K562 (cell line): Measurements from ENCODE around the gene ZBTB8B.

ENCODE experiments used
- CBX3 ChIP-seq, 2 experiments: IDR thresholded peaks; 1 replicate in 1 of 2; 2 replicates in 1 of 2; pipeline ENCODE4 v1.6.1; 2012; ENCODE audit warnings: inconsistent platforms in 2 of 2, low read length in 2 of 2, borderline replicate concordance in 1 of 2, control low read depth in 1 of 2
- CC2D1A ChIP-seq: fragments of 450-650 bp; IDR thresholded peaks from 2 replicates; pipeline ENCODE4 v1.6.1; 2017; ENCODE audit warnings: mild to moderate bottlenecking
- FOXJ3 ChIP-seq: sonication (generic); formaldehyde crosslinking; IDR thresholded peaks from 2 replicates; pipeline ENCODE4 v1.4.0; 2020; ENCODE audit warnings: mild to moderate bottlenecking, missing genetic modification reagents
- HMGXB4 ChIP-seq: sonication (generic); formaldehyde crosslinking; IDR thresholded peaks from 2 replicates; pipeline ENCODE4 v1.8.1; 2023; ENCODE audit warnings: mild to moderate bottlenecking, missing genetic modification reagents
- ILK ChIP-seq: fragments of 450-650 bp; IDR thresholded peaks from 2 replicates; pipeline ENCODE4 v1.6.1; 2016; ENCODE audit warnings: missing genetic modification characterization, low read depth, mild to moderate bottlenecking, missing compliant biosample characterization, moderate library complexity, borderline replicate concordance
- LEF1 ChIP-seq: fragments of 450-650 bp; IDR thresholded peaks from 2 replicates; pipeline ENCODE4 v1.6.1; 2016; ENCODE audit warnings: mild to moderate bottlenecking
- RBBP5 ChIP-seq: fragments of 200-600 bp; sonication (generic); IDR thresholded peaks from 2 replicates; pipeline ENCODE4 v1.6.1; 2012; ENCODE audit warnings: borderline replicate concordance, mild to moderate bottlenecking, low read length, control low read depth, inconsistent platforms; ENCODE audit not compliant: insufficient read depth, poor library complexity, severe bottlenecking
- ZNF280A ChIP-seq: fragments of 450-650 bp; IDR thresholded peaks from 2 replicates; pipeline ENCODE4 v1.6.1; 2018; ENCODE audit warnings: mild to moderate bottlenecking, low read depth; ENCODE audit not compliant: partially characterized antibody

GRCh38 chr1:32489774-32490454 lies 25.0 kb downstream of the ZBTB8B start:
- TF ChIP-seq ZNF280A (no peak), HMGXB4 (CRISPR knock-in tag) (no peak), FOXJ3 (CRISPR knock-in tag) (no peak), RBBP5 (no peak), LEF1 (no peak), CC2D1A (no peak), CBX3 (IDR thresholded peaks at IDR 0.05; ENCODE audit: borderline replicate concordance in 1 of 2, low read length in 2 of 2) (no peak), ILK (no peak)
